Caki2 (cell line): ENCODE results near the gene CTSE. TPM values are rescaled to one million over a fixed set of nuclear protein-coding genes. Genes with fewer than 3 reads are reported as not detected.
"Not testable (repeated sequence)": the region's sequence is repeated elsewhere in the genome, so short reads cannot be mapped to it uniquely, and the experiment has no call there.

ENCODE experiments used
- DNase-seq: peaks from one replicate; pipeline ENCODE4 v3.0.0-alpha.2; 2015; ENCODE audit warnings: low read depth
- in situ Hi-C: cut with HindIII; loops from 2 replicates; pipeline ENCODE4 v1.10.0; 2016; ENCODE audit warnings: low sequenced_read_pairs, low pct_unique_long_range_greater_than_20kb, mixed read lengths
- total RNA-seq: library from RNA; depleted of rRNA; stranded (reverse); fragments of >200 nt; shearing (Covaris generic); gene quantifications from 2 replicates; pipeline ENCODE4 v1.2.3, GENCODE V29; 2014; ENCODE audit warnings: low replicate concordance

Gene CTSE
- total RNA-seq, 1 experiment from 2014 or later: 0.54 TPM

DNA sequence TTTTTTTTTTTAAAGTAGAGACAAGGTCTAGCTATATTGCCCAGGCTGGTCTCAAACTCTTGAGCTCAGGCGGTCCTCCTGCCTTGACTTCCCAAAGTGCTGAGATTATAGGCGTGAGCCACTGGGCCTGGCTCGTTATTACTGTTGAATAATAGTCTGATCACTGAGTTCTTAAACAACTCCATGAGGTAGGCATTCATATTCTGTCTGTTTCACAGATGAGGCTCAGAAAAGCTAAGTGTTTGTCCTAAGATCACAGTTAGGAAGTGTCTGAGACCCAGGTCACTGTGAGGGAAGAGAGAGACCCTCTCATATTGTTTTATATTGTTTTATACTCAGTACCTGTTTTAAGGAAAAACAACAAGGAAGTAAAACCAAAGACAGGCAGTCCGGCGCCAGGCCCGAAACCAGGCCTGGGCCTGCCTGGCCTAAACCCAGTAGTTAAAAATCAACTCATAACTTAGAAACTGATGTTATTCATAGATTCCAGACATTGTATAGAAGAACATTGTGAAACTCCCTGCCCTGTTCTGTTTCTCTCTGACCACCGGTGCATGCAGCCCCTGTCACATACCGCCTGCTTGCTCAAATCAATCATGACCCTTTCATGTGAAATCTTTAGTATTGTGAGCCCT lies 28.7 kb upstream of the CTSE start:
- DNase-seq: peak; percentile 73
- in situ Hi-C loops: not testable (repeated sequence)

- peak; percentile 84 for DNase-seq
- in situ Hi-C loops: no loop called here
Observed at GRCh38 chr1:206050655-206051235, 27.1 kb upstream of the CTSE start.

GRCh38 chr1:206049919-206050600 lies 26.4 kb upstream of the CTSE start:
- DNase-seq: no peak
- in situ Hi-C loops: no loop called here

DNA sequence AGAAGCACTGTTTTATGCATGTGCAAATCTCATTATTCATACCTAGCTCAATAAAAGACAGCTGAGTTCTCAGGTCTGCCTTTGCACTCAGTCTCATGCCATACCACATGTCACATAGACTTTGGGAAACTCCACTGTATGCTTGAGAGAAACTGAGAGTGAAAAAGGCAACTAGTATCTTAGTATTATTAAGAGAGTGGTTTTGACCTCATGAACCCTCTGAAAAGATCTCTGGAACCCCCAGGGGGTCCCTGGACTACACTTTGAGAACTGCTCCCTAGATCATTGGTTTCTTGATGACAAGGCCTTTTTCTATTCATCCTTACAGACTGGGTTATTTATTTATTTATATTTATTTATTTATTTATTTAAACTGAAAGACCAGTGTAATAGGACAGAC lies 25.6 kb upstream of the CTSE start:
- in situ Hi-C loops: no loop called here

GRCh38 chr1:206048582-206048981 lies 24.9 kb upstream of the CTSE start:
- in situ Hi-C loops: no loop called here
- DNase-seq: peak; percentile 52

More for the DNA sequence above, 25.6 kb upstream of the CTSE start:
- DNase-seq: no peak

GRCh38 chr1:206047271-206047670 lies 23.6 kb upstream of the CTSE start:
- no peak for DNase-seq
- in situ Hi-C loops: no loop called here

GRCh38 chr1:206041640-206042039 lies 17.9 kb upstream of the CTSE start:
- in situ Hi-C loops: no loop called here
- peak; percentile 27 for DNase-seq

GRCh38 chr1:206040328-206040727 lies 16.6 kb upstream of the CTSE start:
- in situ Hi-C loops: no loop called here
- no peak for DNase-seq

DNA sequence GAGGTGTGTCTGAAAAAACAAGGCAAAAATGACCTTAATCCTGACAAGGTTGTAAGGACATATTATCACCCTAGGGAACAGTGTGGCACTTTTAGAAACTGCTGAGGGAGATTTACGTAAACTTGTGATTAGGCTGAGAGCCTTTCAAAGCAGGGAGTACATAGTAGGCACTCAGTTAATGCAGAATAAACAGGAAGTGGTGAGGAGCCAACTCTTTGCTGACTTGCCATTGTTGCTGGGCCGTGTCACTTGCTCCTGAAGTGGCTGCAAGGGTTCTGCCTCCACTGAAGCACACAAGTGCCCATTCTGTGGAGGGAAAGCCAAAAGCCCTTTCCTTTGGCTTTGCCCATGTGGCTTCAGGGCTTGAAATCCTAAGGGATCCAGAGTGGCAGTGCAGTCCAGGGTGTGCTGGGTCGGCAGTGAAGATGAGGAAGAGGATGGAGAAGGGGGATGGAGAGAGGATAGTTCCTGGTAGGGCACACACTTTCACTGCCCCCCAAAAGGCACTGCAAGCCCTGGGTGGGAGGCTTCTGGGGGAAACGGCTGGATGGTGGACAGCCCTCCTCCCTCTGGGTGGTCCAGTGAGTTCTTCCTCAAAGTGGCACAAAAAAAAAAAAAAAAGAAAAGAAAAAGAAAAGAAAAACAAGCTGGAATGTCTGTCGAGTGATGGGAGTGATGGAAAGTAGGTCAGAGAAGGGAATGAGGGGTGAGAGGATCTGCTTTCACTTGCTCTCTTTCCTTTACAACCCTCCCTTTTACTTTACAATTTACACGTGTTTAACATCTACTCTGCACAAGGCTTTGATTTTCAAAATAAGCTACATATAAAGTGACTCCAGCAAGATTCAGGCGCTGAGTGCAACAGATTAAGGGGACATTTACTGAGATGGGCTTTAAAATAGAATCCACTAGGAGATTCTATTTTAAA lies 15.6 kb upstream of the CTSE start:
- no peak for DNase-seq
- in situ Hi-C loops: no loop called here

DNA sequence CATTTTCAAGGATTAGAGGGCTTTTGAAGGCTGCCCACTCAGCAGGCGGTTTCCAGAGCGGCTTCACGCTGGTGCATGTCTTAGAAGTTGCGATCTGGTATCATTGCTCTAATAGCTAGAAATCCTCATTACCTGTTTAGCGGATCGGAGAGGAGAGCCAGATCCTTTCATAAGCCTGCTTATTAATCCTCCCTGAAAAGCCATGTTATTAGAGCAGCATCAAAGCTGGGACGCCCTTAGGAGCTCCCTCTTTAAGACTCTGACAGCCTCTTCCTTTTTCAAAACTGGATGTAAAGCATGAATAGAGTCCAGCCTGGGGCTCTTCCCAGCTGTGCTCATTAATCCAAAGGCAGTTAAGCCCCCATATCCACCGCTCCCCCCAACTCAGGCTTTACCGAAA lies 13.9 kb upstream of the CTSE start:
- in situ Hi-C loops: no loop called here
- DNase-seq: no peak

DNA sequence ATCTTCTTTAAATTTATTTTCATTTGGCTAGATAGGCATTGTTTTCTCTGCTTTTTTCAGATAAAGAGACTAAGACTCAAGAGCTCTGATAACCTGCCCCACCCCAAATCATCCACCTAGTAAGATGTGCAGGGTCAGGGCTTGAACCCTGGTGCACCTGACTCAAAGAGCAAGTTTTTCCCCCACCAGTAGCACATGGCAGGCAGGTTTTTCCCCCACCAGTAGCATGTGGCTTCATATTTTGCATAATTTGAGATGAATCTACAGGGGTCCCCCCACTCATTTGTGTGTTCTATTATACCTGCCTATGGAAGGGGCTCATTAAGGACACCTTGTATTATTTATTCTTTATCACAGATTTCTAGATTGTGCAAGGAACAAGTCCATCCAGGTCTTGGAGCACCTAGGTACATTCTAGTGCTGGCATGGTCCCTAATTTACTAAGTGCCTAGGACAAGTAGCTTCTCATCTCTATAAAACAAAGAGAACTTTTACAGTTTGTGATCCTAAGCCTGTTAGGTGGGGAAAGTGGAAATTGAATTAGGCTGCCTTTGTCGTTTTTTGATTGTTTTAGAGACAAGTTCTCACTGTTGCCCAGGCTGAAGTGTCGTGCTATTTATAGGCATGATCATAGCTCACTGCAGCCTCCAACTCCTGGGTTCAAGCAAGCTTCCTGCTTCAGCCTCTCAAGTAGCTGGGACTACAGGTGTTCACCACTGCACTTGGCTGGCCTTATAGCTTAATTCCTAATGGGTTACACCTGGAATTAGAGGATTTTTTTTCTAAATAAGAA lies 13.2 kb upstream of the CTSE start:
- in situ Hi-C loops: no loop called here
- DNase-seq: no peak

- DNase-seq: no peak
- in situ Hi-C loops: no loop called here
Observed at GRCh38 chr1:206035027-206035426, 11.3 kb upstream of the CTSE start.

DNA sequence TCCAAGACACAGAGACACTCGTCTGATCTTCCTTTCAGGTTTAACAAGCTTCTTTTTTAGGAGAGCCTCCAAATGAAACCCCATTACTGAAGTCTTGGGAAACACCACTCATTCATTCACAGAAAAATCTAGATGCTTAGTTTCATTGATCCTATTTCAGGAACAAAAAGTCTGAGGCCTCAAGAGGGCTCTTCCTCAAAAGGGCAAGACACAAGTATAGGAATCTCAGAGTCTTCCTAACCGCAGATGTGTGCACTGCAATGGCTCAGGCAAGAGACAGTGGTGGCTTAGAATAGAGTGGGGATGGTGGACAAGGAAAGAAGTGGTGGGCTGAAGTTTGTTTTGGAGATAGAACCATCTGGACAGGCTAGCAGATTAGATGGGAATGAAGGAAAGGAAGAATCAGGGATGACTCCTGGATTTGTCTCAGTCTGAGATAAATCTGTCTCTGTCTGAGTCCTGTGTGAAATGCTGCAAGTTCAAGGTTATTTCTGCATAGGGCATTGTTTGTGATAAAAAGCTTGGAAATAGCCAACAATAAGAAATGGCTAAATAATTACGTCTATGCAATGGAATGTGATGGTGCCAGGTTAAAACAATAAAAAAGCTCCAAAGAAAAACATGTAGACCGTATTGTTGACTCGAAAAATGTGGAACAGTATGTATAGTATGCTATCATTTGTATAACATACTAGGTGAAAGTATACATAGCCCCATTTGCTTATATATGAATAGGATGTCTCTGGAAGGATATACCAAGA lies 8.9 kb upstream of the CTSE start:
- no peak for DNase-seq
- in situ Hi-C loops: no loop called here

DNA sequence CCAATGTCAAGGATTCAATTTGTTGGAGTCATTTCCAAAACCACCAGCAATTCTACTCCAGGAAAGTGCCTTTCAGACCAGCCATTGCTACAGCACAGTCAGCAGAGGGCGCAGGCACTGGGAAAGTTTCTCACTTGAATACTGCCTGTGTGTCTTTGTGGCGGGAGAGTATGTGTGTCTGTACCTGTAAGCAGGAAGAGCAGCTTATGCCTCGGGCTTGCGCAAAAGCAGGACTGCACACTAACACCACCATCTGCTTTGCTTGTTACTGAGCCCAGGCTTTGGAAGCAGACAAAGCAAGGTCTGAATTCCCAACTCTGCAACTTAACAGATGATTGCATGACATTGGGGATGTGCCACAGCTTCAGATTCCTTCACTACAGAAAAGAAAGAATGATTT lies 7.0 kb upstream of the CTSE start:
- in situ Hi-C loops: no loop called here
- peak; percentile 81 for DNase-seq

GRCh38 chr1:206030191-206030590 lies 6.5 kb upstream of the CTSE start:
- in situ Hi-C loops: no loop called here
- no peak for DNase-seq

DNA sequence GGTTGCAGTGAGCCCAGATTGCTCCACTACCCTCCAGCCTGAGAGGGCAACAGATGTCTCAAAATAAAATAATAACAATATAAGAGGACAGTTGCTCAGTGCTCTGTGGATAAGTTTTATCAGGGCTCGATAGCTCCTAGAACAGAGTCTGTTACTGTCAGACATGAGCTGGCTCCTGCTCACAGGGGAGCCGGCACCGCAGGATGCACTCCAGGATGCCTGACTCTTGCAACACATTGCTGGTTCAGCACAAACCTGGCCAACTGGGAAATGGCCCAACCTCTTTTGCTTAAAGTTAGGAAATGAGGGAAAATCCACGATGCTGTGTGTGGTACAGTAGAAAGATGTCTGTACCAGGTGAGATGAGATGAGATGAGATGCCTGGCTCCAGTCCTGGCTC lies 5.8 kb upstream of the CTSE start:
- in situ Hi-C loops: no loop called here
- no peak for DNase-seq

- in situ Hi-C loops: no loop called here
- DNase-seq: no peak
Observed at GRCh38 chr1:206025283-206025820, 1.7 kb upstream of the CTSE start.
